NCI-H82 treated with DMSO at 0.1 percent for 48 hours (cell line): ENCODE data around the gene RFTN1.

Source experiments
- DNase-seq: peaks from one replicate; lab custom pipeline; 2025; ENCODE audit not compliant: unreplicated experiment; lab: John Stamatoyannopoulos, UW

The RFTN1 gene

DNA sequence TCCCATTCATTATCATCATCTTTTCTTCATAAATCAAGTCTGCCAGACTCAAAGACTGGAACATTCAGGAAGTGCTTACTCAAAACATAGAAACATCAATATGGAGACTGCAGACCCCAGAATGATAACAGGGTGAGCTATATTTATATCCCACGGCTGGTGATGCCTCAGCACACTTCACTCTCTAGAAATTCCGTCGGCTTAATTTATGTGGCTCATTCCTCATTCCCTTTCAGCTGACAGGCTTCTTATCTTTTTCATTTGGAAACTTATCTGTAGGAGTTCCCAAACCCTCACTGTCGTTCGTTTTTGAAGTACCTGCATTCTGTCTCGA lies 45.5 kb downstream of the RFTN1 start:
- no peak for DNase-seq

- no peak for DNase-seq
These were observed 46.1 kb downstream of the RFTN1 start for GRCh38 chr3:16467393-16467792.

DNA sequence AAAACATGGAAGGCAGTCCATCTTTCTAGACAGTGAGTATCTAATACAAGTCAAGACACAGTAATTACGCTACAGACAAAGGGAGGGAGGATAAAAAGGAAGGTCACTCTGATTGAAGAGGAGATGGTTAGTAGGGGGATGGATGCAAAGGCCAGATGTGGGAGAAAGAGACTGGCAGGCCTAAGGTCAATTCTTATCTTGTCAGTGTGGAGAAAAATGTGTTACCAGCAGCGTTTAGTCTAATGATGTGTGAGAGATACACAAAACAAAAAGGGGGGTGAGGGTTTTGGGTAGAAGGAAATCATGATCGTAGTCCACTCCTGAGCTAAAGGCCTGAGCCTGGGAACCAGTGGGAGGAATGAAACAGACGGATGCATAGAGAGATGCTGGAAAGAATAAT lies 46.7 kb downstream of the RFTN1 start:
- no peak for DNase-seq

GRCh38 chr3:16464511-16465148 lies 48.9 kb downstream of the RFTN1 start:
- no peak for DNase-seq

DNA sequence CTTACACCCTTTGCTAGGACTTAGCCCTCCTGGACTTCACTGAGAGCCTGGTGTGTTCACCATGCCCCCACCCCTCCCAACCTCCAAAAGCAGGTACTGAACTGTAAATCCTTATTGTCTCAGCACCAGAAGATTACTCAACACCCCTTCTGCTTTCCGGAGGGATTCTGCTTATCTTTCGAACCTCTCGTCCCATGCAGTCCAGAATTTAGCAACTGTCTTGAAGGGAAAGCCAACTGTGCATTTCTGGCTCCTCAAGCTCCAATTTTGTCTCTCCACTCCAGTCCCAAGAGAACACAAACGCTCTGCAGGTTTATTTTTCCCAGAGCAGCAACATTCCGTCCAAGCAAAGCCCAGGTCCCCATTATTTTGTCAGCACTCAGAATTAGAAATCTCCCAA lies 49.6 kb downstream of the RFTN1 start:
- no peak for DNase-seq

DNA sequence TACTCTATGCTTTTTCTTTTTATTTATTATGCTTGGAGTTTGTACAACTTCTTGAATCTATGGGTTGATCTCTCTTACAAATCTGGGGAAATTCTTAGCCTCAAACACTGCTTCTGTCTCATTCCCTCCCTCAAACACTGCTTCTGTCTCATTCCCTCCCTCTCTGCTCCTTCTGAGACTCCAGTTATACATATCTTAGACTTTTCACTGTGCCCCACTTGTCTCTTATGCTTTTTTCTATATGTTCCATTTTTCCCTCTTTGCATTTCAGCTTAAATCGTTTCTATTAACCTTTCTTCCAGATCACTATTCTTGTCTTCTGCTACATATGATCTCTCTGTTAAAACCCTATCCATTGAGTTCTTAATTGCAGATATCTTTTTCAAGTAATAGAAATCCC lies 50.4 kb downstream of the RFTN1 start:
- DNase-seq: no peak

DNA sequence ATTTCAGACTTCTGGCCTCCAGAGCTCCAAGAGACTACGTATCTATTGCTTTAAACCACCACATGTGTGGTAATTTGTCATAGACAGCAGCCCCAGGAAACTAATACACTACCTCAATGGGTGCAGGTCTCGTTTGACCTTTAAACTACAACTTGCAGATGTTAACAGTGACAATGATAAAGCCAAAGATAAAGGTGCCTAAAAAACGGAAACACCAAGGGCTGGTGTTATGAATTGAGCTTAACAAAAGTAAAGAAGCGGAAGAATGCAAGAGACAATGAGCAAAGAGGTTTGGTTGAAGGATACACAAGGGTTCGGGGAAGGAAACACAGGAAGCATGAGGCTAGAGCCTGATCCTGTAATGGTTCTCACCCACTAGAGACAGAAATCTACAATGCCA lies 50.8 kb downstream of the RFTN1 start:
- DNase-seq: no peak

DNA sequence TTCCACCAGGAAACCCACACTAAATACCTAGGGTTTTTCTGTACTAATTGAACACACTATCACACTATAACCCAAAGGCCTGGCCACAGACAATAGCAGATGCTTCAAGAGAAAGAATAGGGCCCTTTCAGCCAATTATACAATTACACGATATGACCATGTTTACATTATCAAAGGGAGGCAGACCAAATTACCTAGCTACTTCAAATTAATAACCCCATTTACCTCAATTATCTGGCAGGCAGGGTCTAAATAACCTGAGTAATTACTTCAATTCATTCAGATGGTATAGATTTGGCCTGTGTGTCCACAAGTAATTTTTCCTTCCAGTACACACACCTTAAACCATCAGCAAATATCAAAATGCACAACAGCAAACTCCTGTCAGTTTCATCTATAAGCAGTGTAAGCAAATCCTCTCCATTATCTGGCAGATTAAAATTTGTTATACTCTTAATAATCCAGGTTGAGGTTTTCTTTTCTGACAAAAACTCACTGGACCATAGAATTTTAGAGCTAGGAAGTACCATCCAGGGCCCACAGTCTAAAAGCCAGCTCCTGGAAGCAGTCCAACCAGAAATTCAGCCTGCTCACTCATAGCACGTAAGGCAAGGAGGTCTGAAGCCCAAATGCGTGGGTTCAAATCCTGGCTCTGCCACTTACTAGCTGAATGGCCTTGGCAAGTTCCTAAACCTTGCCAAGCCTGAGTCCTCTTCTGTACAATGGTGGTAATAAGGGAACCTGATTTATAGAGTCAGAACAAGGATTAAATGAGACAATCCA lies 51.8 kb downstream of the RFTN1 start:
- peak; percentile 58 for DNase-seq

- peak; percentile 65 for DNase-seq
These were observed 52.6 kb downstream of the RFTN1 start for GRCh38 chr3:16460886-16461285.

DNA sequence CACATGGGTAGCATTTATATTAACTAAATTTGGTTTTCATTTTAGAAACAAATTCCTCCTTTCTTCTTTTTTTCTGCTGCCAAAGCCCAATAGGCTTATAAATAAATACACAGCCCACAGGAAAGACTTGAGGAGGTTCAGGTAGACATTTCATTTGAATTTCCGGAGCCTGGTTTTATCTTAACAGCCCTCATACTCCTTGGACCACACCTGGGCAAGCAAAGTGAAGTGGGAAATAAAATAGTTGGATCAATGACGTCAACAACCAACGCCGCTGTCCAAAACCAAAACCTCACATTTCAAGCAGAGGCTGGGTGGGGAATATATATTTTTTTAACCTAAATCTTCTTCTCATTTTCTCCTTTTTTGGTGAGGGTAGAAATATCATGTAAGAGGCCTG lies 53.2 kb downstream of the RFTN1 start:
- DNase-seq: no peak

- peak; percentile 37 for DNase-seq
These were observed 56.6 kb downstream of the RFTN1 start for GRCh38 chr3:16456784-16457415.

DNA sequence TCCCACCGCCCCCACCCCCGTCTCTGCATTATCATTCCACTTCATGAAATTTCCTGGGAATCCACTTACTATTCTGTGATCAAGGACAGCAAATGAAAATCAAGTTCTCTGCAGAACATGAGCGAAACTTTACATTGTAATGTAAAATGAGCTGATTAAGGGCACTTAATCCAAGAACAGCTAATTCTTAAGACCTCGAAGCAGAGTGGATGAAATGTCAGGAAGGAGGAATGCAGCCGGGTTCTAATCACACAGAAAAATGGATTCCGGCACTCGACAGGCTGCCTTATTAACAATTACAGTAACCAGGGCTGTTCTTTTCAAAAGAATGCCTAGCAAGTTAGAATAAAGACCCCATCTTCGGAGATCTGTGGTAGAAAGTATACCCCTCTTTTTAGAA lies 57.5 kb downstream of the RFTN1 start:
- DNase-seq: peak; percentile 18

- peak; percentile 6 for DNase-seq
These were observed 58.5 kb downstream of the RFTN1 start for GRCh38 chr3:16455001-16455400.

DNA sequence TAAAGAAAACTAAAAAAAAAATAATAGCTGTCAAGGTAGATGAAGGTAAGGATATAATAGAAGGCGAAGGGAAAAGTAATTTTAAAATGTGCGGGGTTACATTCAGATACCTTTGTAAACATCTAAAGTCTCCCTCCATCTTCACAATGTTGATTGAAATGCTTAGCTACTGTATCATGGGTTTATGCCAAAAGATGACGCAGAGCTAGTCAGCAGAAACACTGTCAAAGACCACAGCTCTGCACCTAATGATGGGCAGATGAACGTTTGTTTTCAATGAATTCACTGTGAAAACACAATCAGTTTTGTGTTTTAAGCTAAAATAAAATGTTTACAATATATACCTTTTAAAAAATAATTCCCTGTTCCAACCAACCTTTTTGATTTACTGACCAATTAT lies 61.2 kb downstream of the RFTN1 start:
- no peak for DNase-seq

GRCh38 chr3:16449369-16449768 lies 64.1 kb downstream of the RFTN1 start:
- DNase-seq: peak; percentile 23

DNA sequence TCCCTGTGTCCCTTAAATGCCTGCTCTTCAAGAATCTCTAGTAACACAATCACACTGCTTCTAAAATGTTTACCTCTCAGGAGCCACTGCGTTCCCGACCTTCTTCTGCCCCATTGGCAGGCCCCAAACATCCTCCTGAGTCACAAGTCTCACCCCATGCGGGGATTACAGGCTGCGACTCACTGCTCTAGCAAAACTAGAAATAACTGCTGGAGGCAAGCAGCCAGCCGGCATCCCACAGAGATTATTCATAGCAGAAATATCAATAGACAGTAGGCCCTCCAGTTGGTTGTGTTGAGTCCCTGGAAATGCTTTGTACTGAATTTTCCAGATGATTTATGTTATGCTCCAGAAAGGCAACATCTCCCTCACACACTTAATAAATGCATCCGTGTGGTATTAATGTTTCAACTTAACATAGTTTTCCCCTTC lies 64.8 kb downstream of the RFTN1 start:
- no peak for DNase-seq

GRCh38 chr3:16447135-16447534 lies 66.4 kb downstream of the RFTN1 start:
- no peak for DNase-seq

DNA sequence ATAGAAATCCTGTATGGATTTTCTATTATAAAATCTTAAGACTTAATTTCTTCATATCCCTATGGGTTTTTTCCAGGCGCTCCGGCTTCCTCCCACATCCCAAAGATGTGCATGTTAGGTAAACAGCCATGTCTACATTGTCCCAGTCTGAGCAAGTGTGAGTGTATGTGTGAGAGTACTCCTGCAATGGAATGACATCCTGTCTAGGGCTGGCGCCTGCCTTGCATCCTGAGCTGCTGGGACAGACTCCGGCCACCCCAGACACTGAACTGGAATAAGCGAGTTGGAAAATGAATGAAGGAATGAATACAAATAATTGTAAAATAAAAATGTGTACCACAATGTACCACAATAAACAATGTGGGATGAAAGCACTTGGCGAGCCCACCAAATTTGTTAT lies 69.2 kb downstream of the RFTN1 start:
- no peak for DNase-seq

DNA sequence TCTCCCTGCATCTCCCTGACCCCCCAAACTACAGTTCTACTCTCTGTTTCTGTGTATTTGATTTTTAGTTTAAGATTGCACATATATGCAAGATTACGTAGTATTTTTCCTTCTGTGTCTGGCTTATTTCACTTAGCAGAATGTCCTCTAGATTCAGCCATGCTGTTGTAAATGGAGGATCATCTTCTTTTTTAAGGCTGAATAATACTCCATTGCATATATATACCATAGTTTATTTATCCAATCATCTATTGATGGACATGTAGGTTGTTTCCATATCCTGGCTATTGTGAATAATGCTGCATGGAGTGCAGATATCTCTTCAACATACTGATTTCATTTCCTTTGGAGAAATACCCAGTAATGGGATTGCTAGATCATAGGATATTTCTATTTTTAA lies 70.8 kb downstream of the RFTN1 start:
- no peak for DNase-seq

DNA sequence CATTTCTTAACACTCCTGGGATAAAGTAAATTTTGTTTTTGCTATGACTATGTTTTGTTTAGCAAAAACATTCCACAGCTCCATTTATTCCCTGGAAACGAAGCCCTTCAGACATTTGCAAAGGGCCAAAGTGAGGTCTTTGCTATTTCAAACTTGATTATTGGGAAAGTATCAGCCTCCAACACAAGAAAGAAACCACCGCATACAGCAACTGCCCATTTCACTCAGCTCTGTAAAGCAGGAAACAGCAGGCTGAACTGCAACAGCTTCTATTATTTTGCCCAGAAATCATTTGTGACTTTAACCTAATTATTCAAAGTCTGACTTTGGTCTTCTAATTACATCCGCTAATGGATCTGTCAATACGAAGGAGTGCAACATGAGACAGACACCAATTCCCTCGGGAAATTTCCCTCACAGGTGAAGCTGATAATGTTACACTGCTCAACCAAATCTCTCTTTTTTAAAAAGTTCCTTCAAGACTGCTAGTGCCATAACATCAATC lies 72.1 kb downstream of the RFTN1 start:
- DNase-seq: peak; percentile 14

- no peak for DNase-seq
These were observed 73.4 kb downstream of the RFTN1 start for GRCh38 chr3:16439848-16440708.
